ENCODE results near the gene RITA1.

Gene RITA1

GRCh38 chr12:113180333-113180732 is 5.2 kb upstream of the RITA1 start:
- DNase-seq = no peak

- DNase-seq = no peak
Measured at GRCh38 chr12:113181975-113182374, 3.5 kb upstream of the RITA1 start.

GRCh38 chr12:113183030-113183589 is 2.4 kb upstream of the RITA1 start:
- no peak for DNase-seq

- DNase-seq = no peak
Measured at GRCh38 chr12:113184098-113184899, 1.2 kb upstream of the RITA1 start.

- DNase-seq = peak; percentile 85 to 90
Measured at GRCh38 chr12:113184900-113185179, 681 bp upstream of the RITA1 start.

GRCh38 chr12:113186033-113186365 is 478 bp downstream of the RITA1 start:
- no peak for DNase-seq

- DNase-seq = no peak
Measured at GRCh38 chr12:113186666-113187325, 1.3 kb downstream of the RITA1 start.

- DNase-seq = no peak
Measured at GRCh38 chr12:113189361-113189760, 3.8 kb downstream of the RITA1 start.

- peak in 1 of 2 donors; percentile 22 for DNase-seq
Measured at GRCh38 chr12:113190761-113191160, 5.2 kb downstream of the RITA1 start.

- no peak for DNase-seq
Measured at GRCh38 chr12:113191227-113191626, 5.7 kb downstream of the RITA1 start.

GRCh38 chr12:113194971-113195391 is 9.5 kb downstream of the RITA1 start:
- DNase-seq = no peak

GRCh38 chr12:113195598-113195997 is 10.1 kb downstream of the RITA1 start:
- no peak for DNase-seq

GRCh38 chr12:113196582-113196981 is 11.1 kb downstream of the RITA1 start:
- DNase-seq = no peak

- peak; percentile 80 to 82 for DNase-seq
Measured at GRCh38 chr12:113196990-113197389, 11.5 kb downstream of the RITA1 start.

GRCh38 chr12:113197518-113198077 is 12.1 kb downstream of the RITA1 start:
- no peak for DNase-seq

GRCh38 chr12:113198296-113198695 is 12.8 kb downstream of the RITA1 start:
- DNase-seq = no peak

- peak; percentile 68 to 70 for DNase-seq
Measured at GRCh38 chr12:113200021-113200797, 14.7 kb downstream of the RITA1 start.

GRCh38 chr12:113201187-113202177 is 16.0 kb downstream of the RITA1 start:
- DNase-seq = no peak

- peak; percentile 36 for DNase-seq
Measured at GRCh38 chr12:113202300-113203075, 17.0 kb downstream of the RITA1 start.

- DNase-seq = no peak
Measured at GRCh38 chr12:113203852-113204760, 18.6 kb downstream of the RITA1 start.
